ENCODE data around the gene COL9A3. TPM values are rescaled to one million over a fixed set of nuclear protein-coding genes. Genes with fewer than 3 reads are reported as not detected.

Gene COL9A3
- total RNA-seq, 1 donor from 2014 or later = 78.7 TPM

DNA sequence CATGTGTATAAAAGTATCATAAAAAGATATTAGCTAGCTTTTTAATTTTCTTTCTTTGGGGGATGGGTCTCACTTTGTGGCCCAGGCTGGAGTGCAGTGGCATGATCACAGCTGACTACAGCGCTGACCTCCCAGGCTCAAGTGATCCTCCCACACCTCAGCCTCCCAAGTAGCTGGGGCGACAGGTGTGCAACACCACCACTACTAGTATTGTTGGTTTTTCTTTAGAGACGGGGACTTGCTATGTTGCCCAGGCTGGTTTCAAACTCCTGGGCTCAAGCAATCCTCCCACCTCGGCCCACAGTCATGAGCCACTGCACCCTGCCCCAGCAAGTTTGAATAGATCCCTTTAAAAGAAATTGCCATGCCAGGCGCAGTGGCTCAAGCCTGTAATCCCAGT, 38.3 kb downstream of the COL9A3 start:
- H3K27me3 Mint-ChIP-seq (ENCODE audit: unreplicated experiment) = peaks cover 7% of the 10 kb centered on the region
- no peak overlapping the region for H3K27ac Mint-ChIP-seq (ENCODE audit: unreplicated experiment)
- TF ChIP-seq, protein P1, sequence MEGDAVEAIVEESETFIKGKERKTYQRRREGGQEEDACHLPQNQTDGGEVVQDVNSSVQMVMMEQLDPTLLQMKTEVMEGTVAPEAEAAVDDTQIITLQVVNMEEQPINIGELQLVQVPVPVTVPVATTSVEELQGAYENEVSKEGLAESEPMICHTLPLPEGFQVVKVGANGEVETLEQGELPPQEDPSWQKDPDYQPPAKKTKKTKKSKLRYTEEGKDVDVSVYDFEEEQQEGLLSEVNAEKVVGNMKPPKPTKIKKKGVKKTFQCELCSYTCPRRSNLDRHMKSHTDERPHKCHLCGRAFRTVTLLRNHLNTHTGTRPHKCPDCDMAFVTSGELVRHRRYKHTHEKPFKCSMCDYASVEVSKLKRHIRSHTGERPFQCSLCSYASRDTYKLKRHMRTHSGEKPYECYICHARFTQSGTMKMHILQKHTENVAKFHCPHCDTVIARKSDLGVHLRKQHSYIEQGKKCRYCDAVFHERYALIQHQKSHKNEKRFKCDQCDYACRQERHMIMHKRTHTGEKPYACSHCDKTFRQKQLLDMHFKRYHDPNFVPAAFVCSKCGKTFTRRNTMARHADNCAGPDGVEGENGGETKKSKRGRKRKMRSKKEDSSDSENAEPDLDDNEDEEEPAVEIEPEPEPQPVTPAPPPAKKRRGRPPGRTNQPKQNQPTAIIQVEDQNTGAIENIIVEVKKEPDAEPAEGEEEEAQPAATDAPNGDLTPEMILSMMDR (IDR thresholded peaks at IDR 0.05; ENCODE audit: partially characterized antibody, unreplicated experiment) = no peak
- no peak overlapping the region for H3K4me3 Mint-ChIP-seq (ENCODE audit: unreplicated experiment)
- peaks cover 6% of the 10 kb centered on the region for H3K36me3 Mint-ChIP-seq (ENCODE audit: unreplicated experiment)
- peaks cover 10% of the 10 kb centered on the region for H3K4me1 Mint-ChIP-seq (ENCODE audit: low read depth, unreplicated experiment)
- DNase-seq = no peak
- H3K9me3 Mint-ChIP-seq (ENCODE audit: unreplicated experiment) = peaks cover 5% of the 10 kb centered on the region

DNA sequence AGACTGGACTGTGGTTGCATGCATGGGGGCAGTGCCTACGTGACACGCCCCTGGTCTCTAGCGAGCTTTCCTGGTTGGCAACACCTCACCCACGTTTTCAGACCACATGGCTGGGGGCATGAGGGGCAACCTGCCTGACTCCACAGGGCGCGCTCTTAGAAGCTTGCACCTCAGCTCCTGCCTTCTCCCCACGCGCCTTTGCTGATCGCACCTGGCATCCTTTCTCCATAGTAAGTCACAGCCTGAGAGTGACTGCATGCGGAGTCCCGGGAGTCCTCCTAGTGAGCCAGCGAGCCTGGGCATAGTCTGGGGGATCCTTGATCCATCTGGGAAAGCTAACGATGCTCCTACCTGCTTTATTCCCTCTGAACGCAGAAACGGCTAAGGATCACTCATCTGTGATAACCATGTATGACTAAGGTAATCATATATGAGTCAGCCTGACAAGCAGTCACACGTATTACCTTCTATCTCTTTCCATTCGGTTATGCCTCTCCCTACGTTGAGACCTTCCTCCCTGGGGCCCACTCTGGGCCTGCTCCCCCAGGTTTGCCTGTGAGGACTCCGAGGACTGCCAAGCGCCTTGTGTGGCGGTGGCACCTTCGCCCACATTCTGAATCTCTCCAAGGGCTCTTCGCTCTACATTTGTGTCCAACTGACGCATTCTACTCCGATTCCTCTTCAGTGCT, 40.2 kb downstream of the COL9A3 start:
- Mint-ChIP-seq H3K9me3 (ENCODE audit: unreplicated experiment) (peaks cover 8% of the 10 kb centered on the region), H3K27ac (ENCODE audit: unreplicated experiment) (peak overlapping the region; percentile 56)
- DNase-seq = no peak

DNA sequence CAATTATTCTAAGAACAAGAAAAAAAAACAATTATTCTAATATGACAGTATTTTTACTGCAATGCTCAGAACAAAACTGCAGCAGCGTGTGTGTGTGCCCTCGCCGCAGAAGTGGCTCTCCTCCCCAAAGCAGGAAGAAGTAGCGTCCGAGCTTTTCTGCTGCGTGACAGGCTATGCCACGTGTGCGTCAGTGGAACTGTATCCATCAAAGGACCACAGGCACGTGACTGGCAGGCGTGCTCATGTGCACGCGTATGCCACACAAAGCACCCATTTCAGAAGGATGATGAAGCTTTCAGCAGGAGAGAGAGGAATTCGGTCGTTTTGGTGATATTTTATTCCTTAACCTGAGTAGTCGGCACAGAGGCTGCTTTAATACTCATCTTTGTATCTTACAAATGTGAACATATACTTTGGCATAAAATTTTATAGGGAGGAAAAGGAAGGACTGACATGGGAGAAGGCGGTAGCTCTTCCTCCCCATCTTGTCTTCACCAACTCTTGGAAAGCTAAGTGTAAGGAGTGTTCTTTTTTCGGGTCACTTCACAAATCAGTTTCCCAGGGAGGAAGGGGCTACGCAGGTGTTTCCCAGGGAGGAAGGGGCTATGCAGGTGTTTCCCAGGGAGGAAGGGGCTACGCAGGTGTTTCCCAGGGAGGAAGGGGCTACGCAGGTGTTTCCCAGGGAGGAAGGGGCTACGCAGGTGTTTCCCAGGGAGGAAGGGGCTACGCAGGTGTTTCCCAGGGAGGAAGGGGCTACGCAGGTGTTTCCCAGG, 41.4 kb downstream of the COL9A3 start:
- Mint-ChIP-seq H3K4me1 (ENCODE audit: low read depth, unreplicated experiment) (peaks cover 17% of the 10 kb centered on the region), H3K4me3 (ENCODE audit: unreplicated experiment) (peak overlapping the region; percentile 68), H3K27me3 (ENCODE audit: unreplicated experiment) (peaks cover 7% of the 10 kb centered on the region), H3K9me3 (ENCODE audit: unreplicated experiment) (peaks cover 11% of the 10 kb centered on the region), H3K27ac (ENCODE audit: unreplicated experiment) (peak overlapping the region; percentile 12), H3K36me3 (ENCODE audit: unreplicated experiment) (peaks cover 11% of the 10 kb centered on the region)
- TF ChIP-seq, protein P1 (IDR thresholded peaks at IDR 0.05; ENCODE audit: partially characterized antibody, unreplicated experiment) = no peak
- no peak for DNase-seq

More for the DNA sequence above, 40.2 kb downstream of the COL9A3 start:
- H3K4me3 Mint-ChIP-seq (ENCODE audit: unreplicated experiment) = no peak overlapping the region
- peaks cover 6% of the 10 kb centered on the region for H3K36me3 Mint-ChIP-seq (ENCODE audit: unreplicated experiment)
- TF ChIP-seq, protein P1 (IDR thresholded peaks at IDR 0.05; ENCODE audit: partially characterized antibody, unreplicated experiment) = no peak
- H3K4me1 Mint-ChIP-seq (ENCODE audit: low read depth, unreplicated experiment) = peaks cover 12% of the 10 kb centered on the region
- peaks cover 7% of the 10 kb centered on the region for H3K27me3 Mint-ChIP-seq (ENCODE audit: unreplicated experiment)

DNA sequence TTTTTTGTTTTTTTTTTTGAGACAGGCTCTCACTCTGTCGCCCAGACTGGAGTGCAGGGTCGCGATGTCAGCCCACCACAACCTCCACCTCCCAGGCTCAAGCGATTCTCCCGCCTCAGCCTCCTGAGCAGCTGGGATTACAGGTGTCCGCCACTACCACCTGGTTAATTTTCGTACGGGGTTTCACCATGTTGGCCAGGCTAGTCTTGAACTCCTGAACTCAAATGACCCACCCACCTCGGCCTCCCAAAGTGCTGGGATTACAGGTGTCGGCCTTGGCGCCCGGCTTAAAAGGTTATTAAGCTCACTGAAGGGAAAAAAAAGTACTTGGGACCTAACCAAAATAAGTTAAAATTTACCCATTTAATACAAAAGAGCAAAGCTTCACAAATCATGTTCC, 42.9 kb downstream of the COL9A3 start:
- Mint-ChIP-seq H3K4me1 (ENCODE audit: low read depth, unreplicated experiment) (peaks cover 17% of the 10 kb centered on the region), H3K27ac (ENCODE audit: unreplicated experiment) (no peak overlapping the region)
- TF ChIP-seq, protein P1 (IDR thresholded peaks at IDR 0.05; ENCODE audit: partially characterized antibody, unreplicated experiment) = no peak

More for the DNA sequence above, 42.9 kb downstream of the COL9A3 start:
- Mint-ChIP-seq H3K27me3 (ENCODE audit: unreplicated experiment) (peaks cover 7% of the 10 kb centered on the region), H3K9me3 (ENCODE audit: unreplicated experiment) (peaks cover 12% of the 10 kb centered on the region), H3K4me3 (ENCODE audit: unreplicated experiment) (peak overlapping the region; percentile 87), H3K36me3 (ENCODE audit: unreplicated experiment) (peaks cover 11% of the 10 kb centered on the region)
- DNase-seq = no peak
